DND-41 (cell line): Measurements from ENCODE around the gene DRD4.
A peak's percentile ranks its signal among the peaks of the same experiment; 100 is the strongest.

Experiments
- ATAC-seq: fragments of 200-7000 bp; cut with Tn5 transposase; 3 replicates; pipeline ENCODE4 v1.9.1; 2021; ENCODE audit warnings: low read depth; ENCODE audit not compliant: insufficient read depth
- DNase-seq: peaks from one replicate; pipeline ENCODE4 v3.0.0-alpha.2; 2020
- H2AFZ ChIP-seq: 2 replicates; pipeline ENCODE4 v1.6.0; 2012; ENCODE audit warnings: low read depth, low read length
- H3K27ac ChIP-seq: 2 replicates; pipeline ENCODE4 v1.5.1; 2012; ENCODE audit warnings: low read length, inconsistent platforms
- H3K27me3 ChIP-seq: fragments of 200-600 bp; sonication (generic); 2 replicates; pipeline ENCODE4 v1.6.0; 2012; ENCODE audit warnings: low read length, mild to moderate bottlenecking, inconsistent platforms; ENCODE audit not compliant: insufficient read depth, poor library complexity
- H3K36me3 ChIP-seq: 2 replicates; pipeline ENCODE4 v1.5.1; 2012; ENCODE audit warnings: low read length, inconsistent platforms; ENCODE audit not compliant: insufficient read depth
- H3K4me1 ChIP-seq: 2 replicates; pipeline ENCODE4 v1.5.1; 2012; ENCODE audit warnings: mild to moderate bottlenecking, low read length; ENCODE audit not compliant: insufficient read depth
- H3K4me2 ChIP-seq: 2 replicates; pipeline ENCODE4 v1.6.0; 2012; ENCODE audit warnings: mild to moderate bottlenecking, moderate library complexity, low read length, inconsistent platforms; ENCODE audit not compliant: insufficient read depth
- H3K4me3 ChIP-seq, 2 experiments: fragments of 200-600 bp in 1 of 2; shearing (Covaris generic) in 1 of 2; 2 replicates each; pipeline ENCODE4 v1.5.1; 2012 to 2016; ENCODE audit warnings: inconsistent platforms in 2 of 2, low read length in 2 of 2, mild to moderate bottlenecking in 2 of 2, low read depth in 1 of 2, moderate library complexity in 1 of 2
- H3K79me2 ChIP-seq: 2 replicates; pipeline ENCODE4 v1.6.0; 2012; ENCODE audit warnings: low read length, inconsistent platforms; ENCODE audit not compliant: insufficient read depth
- H3K9ac ChIP-seq: 2 replicates; pipeline ENCODE4 v1.6.0; 2012; ENCODE audit warnings: low read depth, mild to moderate bottlenecking, inconsistent platforms, low read length, moderate library complexity
- H3K9me3 ChIP-seq: 2 replicates; pipeline ENCODE4 v1.5.1; 2012; ENCODE audit warnings: low read length, moderate library complexity, mild to moderate bottlenecking, inconsistent platforms; ENCODE audit not compliant: insufficient read depth, severe bottlenecking
- H4K20me1 ChIP-seq: 2 replicates; pipeline ENCODE4 v1.6.0; 2012; ENCODE audit warnings: low read length; ENCODE audit not compliant: insufficient read depth
- EZH2 ChIP-seq: IDR thresholded peaks from 3 replicates; pipeline ENCODE4 v1.6.1; 2012; ENCODE audit warnings: borderline replicate concordance, low read depth, mild to moderate bottlenecking, moderate library complexity, low read length, inconsistent platforms; ENCODE audit not compliant: severe bottlenecking
- TF ChIP-seq, protein P1 (sequence below): IDR thresholded peaks from 2 replicates; pipeline ENCODE4 v1.5.1; 2012; ENCODE audit warnings: borderline replicate concordance, low read length, moderate library complexity, mild to moderate bottlenecking; ENCODE audit not compliant: poor library complexity, severe bottlenecking; ENCODE audit errors: extremely low read depth

Gene DRD4

DNA sequence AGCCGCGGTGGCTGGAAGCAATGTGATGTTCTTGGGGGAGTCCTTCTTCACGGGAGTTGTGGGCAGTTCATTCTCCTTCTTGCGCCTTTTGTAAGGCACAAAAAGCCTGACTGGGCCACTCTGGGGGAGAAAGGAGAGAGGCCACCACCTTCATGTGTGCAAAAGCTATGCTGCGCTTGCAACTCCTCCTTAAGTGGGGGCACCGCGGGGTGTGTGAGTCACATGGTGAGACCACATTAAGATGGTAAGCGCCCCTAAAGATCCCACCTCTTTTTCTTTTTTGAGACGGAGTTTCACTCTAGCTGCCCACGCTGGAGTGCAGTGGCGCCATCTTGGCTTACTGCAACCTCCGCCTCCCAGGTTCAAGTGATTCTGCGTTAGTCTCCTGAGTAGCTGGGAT is 43.9 kb downstream of the DRD4 start:
- Histone ChIP-seq H3K4me3 (no peak overlapping the region), H4K20me1 (0 out of 2 replicates have a peak, but pooled peaks cover 4% of the 10 kb centered on the region), H3K36me3 (peaks cover 80% of the 10 kb centered on the region), H3K4me2 (no peak overlapping the region), H3K27me3 (no peaks in the 10 kb centered on the region), H3K27ac (no peak overlapping the region), H3K4me1 (no peaks in the 10 kb centered on the region), H3K9ac (no peak overlapping the region), H2AFZ (no peak overlapping the region), H3K9me3 (no peaks in the 10 kb centered on the region), H3K79me2 (no peaks in the 10 kb centered on the region)
- ATAC-seq, result no peak
- DNase-seq, result no peak
- no peak for TF ChIP-seq EZH2
- TF ChIP-seq, protein P1, sequence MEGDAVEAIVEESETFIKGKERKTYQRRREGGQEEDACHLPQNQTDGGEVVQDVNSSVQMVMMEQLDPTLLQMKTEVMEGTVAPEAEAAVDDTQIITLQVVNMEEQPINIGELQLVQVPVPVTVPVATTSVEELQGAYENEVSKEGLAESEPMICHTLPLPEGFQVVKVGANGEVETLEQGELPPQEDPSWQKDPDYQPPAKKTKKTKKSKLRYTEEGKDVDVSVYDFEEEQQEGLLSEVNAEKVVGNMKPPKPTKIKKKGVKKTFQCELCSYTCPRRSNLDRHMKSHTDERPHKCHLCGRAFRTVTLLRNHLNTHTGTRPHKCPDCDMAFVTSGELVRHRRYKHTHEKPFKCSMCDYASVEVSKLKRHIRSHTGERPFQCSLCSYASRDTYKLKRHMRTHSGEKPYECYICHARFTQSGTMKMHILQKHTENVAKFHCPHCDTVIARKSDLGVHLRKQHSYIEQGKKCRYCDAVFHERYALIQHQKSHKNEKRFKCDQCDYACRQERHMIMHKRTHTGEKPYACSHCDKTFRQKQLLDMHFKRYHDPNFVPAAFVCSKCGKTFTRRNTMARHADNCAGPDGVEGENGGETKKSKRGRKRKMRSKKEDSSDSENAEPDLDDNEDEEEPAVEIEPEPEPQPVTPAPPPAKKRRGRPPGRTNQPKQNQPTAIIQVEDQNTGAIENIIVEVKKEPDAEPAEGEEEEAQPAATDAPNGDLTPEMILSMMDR, result no peak

DNA sequence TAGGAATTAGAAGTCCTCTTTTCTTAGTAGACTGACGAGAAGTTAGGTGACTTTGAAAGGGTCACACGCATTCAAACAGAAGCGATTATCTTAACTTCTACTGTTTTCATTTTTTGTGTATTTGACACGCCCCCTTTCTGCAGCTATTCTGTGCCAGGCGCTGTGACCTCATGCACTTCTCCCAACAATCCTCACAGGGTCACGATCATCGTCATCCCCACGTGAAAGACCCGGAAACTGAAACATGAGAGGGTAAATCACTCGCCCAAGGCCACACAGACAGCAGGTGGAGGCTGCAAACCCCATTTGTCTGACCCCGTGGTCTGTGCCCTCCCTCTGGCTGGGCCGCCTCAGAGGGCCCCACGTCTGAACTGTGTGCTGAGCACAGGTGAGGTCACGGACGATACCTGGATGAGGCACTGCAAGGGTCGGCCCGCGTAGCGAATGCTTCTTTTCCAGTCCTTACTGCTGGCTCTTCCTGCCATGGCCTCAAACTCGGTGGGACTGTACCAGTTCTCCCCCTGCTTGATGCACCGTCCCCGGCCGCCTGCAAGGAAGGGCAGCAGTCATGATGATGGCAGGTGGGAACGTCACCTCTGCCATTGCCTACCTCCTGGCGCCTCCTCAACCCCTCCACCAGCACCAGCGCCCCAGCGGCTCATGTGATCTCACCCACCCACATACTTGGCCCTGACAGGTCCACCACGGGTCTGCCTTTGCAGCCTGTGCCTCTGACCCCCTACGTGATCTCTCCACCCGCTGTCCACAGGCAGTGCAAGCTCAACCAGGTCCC is 49.6 kb downstream of the DRD4 start:
- H3K36me3 ChIP-seq, result peaks cover 90% of the 10 kb centered on the region
- ATAC-seq (no peak; the same call in 2 of the 3 replicates), DNase-seq (no peak)
- H3K4me3 ChIP-seq, result no peak overlapping the region
- no peaks in the 10 kb centered on the region for H3K27me3 ChIP-seq
- H3K79me2 ChIP-seq, result peaks cover 24% of the 10 kb centered on the region
- no peak overlapping the region for H2AFZ ChIP-seq
- peaks cover 34% of the 10 kb centered on the region for H4K20me1 ChIP-seq
- no peak overlapping the region for H3K4me2 ChIP-seq
- 0 out of 2 replicates have a peak overlapping the region, but pooled peaks have one; percentile 22 for H3K27ac ChIP-seq
- peaks cover 4% of the 10 kb centered on the region; the same call in 1 of the 2 replicates for H3K4me1 ChIP-seq
- H3K9me3 ChIP-seq, result no peaks in the 10 kb centered on the region
- no peak for TF ChIP-seq EZH2
- H3K9ac ChIP-seq, result no peak overlapping the region

DNA sequence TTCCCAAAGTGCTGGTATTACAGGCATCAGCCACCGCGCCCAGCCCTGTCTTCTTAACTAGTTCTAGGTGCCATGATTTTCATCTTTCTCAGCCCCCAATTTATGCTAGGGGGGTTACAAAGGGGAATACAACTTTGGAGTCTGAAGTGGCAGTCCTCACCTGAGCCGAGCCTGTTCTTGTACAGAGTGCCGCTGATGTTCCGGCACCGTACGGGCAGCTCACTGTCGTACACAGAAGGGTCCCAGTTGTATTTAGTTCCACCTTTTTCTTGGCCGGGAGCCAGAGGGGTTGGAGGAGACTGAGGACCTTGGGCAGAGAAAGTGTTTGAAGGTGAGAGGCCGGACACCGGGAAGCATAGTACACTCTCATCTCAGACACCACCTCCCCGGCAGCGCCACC is 50.7 kb downstream of the DRD4 start:
- H2AFZ ChIP-seq, result no peak overlapping the region
- peaks cover 34% of the 10 kb centered on the region for H3K79me2 ChIP-seq
- H3K36me3 ChIP-seq, result peaks cover 85% of the 10 kb centered on the region
- H3K4me2 ChIP-seq, result no peak overlapping the region
- H3K9ac ChIP-seq, result no peak overlapping the region
- no peak for DNase-seq
- no peaks in the 10 kb centered on the region for H3K27me3 ChIP-seq
- H3K9me3 ChIP-seq, result no peaks in the 10 kb centered on the region
- H3K4me1 ChIP-seq, result peaks cover 14% of the 10 kb centered on the region
- peaks cover 42% of the 10 kb centered on the region for H4K20me1 ChIP-seq
- TF ChIP-seq, protein P1, result no peak
- no peak for TF ChIP-seq EZH2
- no peak overlapping the region for H3K4me3 ChIP-seq
- no peak for ATAC-seq
- no peak overlapping the region for H3K27ac ChIP-seq

DNA sequence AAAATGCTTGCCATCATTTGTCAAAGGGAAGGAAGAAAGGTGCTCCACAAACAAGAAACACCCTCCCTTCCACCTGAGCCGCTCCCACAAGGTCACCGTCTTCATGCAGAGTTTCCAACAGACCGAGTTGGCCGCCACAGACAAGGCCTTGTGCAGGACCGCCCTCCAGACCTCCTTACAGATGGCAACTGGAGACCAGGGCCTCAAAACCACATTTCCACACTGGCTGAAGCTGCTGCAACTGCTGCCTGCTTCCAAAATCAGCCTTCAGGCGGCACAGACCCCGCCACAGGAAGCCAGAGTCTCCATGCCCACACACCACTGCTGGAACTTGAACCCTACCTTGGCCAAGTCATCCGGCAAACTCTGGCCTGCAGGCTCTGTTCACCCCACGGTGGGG is 51.6 kb downstream of the DRD4 start:
- Histone ChIP-seq H3K27me3 (no peaks in the 10 kb centered on the region), H4K20me1 (peaks cover 49% of the 10 kb centered on the region), H3K4me2 (no peak overlapping the region), H3K79me2 (peaks cover 43% of the 10 kb centered on the region), H3K4me3 (no peak overlapping the region), H3K4me1 (peaks cover 23% of the 10 kb centered on the region), H2AFZ (no peak overlapping the region), H3K9me3 (no peaks in the 10 kb centered on the region), H3K27ac (no peak overlapping the region), H3K36me3 (peaks cover 76% of the 10 kb centered on the region), H3K9ac (no peak overlapping the region)
- no peak for DNase-seq
- no peak for ATAC-seq
- TF ChIP-seq, protein P1, result no peak
- TF ChIP-seq EZH2, result no peak
